ENCODE measurements around the gene HNF1A. TPM values are rescaled to one million over a fixed set of nuclear protein-coding genes. Genes with fewer than 3 reads are reported as not detected.
A peak's percentile ranks its signal among the peaks of the same experiment; 100 is the strongest.

Gene HNF1A
- total and polyA plus RNA-seq, 2 donors (not counting 1 experiment from before 2014, with no cell fraction given) = not detected

DNA sequence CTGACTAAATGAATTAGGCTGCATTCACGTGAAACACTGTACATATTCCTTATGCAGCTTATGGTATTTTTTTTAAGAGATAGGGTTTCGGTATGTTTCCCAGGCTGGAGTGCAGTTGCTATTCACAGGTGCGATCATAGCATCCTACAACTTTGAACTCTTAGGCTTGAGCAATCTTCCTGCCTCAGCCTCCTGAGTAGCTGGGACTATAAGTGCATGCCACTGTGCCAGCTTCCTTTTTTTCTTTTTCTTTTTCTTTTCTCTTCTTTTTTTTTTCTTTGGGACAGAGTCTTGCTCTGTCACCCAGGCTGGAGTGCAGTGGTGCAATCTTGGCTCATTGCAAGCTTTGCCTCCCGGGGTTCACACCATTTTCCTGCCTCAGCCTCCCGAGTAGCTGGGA lies 38.3 kb upstream of the HNF1A start:
- H2AFZ ChIP-seq (ENCODE audit: low read length) = no peak overlapping the region
- H3K79me2 ChIP-seq (ENCODE audit: control insufficient read depth, insufficient read depth, low read length) = no peaks in the 10 kb centered on the region
- H3K36me3 ChIP-seq (ENCODE audit: control insufficient read depth, insufficient read depth, low read length) = no peaks in the 10 kb centered on the region
- no peaks in the 10 kb centered on the region for H3K4me1 ChIP-seq (ENCODE audit: control insufficient read depth, extremely low read depth, insufficient read depth, low read length)
- H3K4me2 ChIP-seq (ENCODE audit: extremely low read depth, insufficient read depth, low read length) = no peak overlapping the region
- H4K20me1 ChIP-seq (ENCODE audit: control insufficient read depth, extremely low read depth, insufficient read depth, low read length) = no peaks in the 10 kb centered on the region
- TF ChIP-seq EZH2 (IDR thresholded peaks at IDR 0.05; ENCODE audit: low read length, missing control alignments) = no peak
- TF ChIP-seq, protein P1, sequence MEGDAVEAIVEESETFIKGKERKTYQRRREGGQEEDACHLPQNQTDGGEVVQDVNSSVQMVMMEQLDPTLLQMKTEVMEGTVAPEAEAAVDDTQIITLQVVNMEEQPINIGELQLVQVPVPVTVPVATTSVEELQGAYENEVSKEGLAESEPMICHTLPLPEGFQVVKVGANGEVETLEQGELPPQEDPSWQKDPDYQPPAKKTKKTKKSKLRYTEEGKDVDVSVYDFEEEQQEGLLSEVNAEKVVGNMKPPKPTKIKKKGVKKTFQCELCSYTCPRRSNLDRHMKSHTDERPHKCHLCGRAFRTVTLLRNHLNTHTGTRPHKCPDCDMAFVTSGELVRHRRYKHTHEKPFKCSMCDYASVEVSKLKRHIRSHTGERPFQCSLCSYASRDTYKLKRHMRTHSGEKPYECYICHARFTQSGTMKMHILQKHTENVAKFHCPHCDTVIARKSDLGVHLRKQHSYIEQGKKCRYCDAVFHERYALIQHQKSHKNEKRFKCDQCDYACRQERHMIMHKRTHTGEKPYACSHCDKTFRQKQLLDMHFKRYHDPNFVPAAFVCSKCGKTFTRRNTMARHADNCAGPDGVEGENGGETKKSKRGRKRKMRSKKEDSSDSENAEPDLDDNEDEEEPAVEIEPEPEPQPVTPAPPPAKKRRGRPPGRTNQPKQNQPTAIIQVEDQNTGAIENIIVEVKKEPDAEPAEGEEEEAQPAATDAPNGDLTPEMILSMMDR (conservative IDR thresholded peaks at IDR 0.05 in 1 of 2, IDR thresholded peaks at IDR 0.05 in 1 of 2; ENCODE audit: low read depth in 1 of 2, low read length in 2 of 2) = no peak
- DNase-seq (ENCODE audit: low read depth in 2 of 2) = no peak
- no peak overlapping the region for H3K9ac ChIP-seq (ENCODE audit: insufficient read depth, low read length)
- H3K9me3 ChIP-seq (ENCODE audit: control insufficient read depth, insufficient read depth, low read depth, low read length) = no peaks in the 10 kb centered on the region
- H3K4me3 ChIP-seq (replicated peaks in 1 of 4; ENCODE audit: control extremely low read depth in 1 of 4, insufficient read depth in 1 of 4, low read depth in 3 of 4, low read length in 4 of 4) = no peak overlapping the region
- no peak overlapping the region for H3K27ac ChIP-seq (ENCODE audit: insufficient read depth, low read length)
- peaks cover 2% of the 10 kb centered on the region for H3K27me3 ChIP-seq (ENCODE audit: control insufficient read depth, insufficient read depth, low read length)

DNA sequence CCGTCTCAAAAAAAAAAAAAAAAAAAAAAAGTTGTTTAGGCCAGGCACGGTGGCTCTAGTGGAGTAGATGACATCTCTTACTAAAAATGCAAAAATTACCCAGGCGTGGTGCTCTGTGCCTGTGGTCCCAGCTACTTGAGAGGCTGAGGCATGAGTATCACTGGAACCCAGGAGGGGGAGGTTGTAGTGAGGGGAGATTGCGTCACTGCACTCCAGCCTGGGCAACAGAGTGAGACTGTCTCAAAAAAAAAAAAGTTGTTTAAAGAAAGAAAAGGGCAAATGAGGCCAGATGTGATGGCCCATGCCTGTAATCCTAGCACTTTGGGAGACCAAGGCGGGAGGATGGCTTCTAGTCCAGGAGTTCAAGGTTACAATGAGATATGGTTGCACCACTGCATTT lies 37.5 kb upstream of the HNF1A start:
- no peak overlapping the region for H3K4me2 ChIP-seq (ENCODE audit: extremely low read depth, insufficient read depth, low read length)
- peak; percentile 9 to 33 for DNase-seq (ENCODE audit: low read depth in 2 of 2)
- H3K4me3 ChIP-seq (replicated peaks in 1 of 4; ENCODE audit: control extremely low read depth in 1 of 4, insufficient read depth in 1 of 4, low read depth in 3 of 4, low read length in 4 of 4) = no peak overlapping the region
- no peaks in the 10 kb centered on the region for H3K79me2 ChIP-seq (ENCODE audit: control insufficient read depth, insufficient read depth, low read length)
- no peaks in the 10 kb centered on the region for H3K36me3 ChIP-seq (ENCODE audit: control insufficient read depth, insufficient read depth, low read length)
- TF ChIP-seq, protein P1 (conservative IDR thresholded peaks at IDR 0.05 in 1 of 2, IDR thresholded peaks at IDR 0.05 in 1 of 2; ENCODE audit: low read depth in 1 of 2, low read length in 2 of 2) = no peak
- no peak for TF ChIP-seq EZH2 (IDR thresholded peaks at IDR 0.05; ENCODE audit: low read length, missing control alignments)
- no peak overlapping the region for H3K9ac ChIP-seq (ENCODE audit: insufficient read depth, low read length)
- H3K9me3 ChIP-seq (ENCODE audit: control insufficient read depth, insufficient read depth, low read depth, low read length) = no peaks in the 10 kb centered on the region
- no peaks in the 10 kb centered on the region for H4K20me1 ChIP-seq (ENCODE audit: control insufficient read depth, extremely low read depth, insufficient read depth, low read length)
- no peak overlapping the region for H2AFZ ChIP-seq (ENCODE audit: low read length)
- peaks cover 2% of the 10 kb centered on the region for H3K27me3 ChIP-seq (ENCODE audit: control insufficient read depth, insufficient read depth, low read length)
- H3K27ac ChIP-seq (ENCODE audit: insufficient read depth, low read length) = no peak overlapping the region
- H3K4me1 ChIP-seq (ENCODE audit: control insufficient read depth, extremely low read depth, insufficient read depth, low read length) = no peaks in the 10 kb centered on the region

DNA sequence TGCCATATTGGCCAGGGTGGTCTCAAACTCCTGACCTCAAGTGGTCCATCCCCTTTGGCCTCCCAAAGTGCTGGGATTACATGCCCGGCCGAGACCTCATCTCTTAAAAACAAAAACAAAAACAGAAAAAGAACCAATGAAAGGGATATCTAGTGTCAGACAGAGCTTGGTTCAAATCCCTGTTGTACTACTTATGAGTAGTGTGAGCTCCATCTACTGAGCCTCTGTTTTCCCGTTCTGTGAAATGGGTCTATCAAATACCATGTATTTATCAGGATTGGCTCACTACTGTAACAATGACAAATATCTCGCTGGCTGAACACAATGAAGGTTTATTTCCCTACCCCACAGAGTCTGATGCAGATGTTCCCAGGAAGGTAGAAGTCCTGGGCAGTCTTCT lies 36.9 kb upstream of the HNF1A start:
- Histone ChIP-seq H3K36me3 (ENCODE audit: control insufficient read depth, insufficient read depth, low read length) (no peaks in the 10 kb centered on the region), H3K79me2 (ENCODE audit: control insufficient read depth, insufficient read depth, low read length) (no peaks in the 10 kb centered on the region), H3K4me3 (replicated peaks in 1 of 4; ENCODE audit: control extremely low read depth in 1 of 4, insufficient read depth in 1 of 4, low read depth in 3 of 4, low read length in 4 of 4) (no peak overlapping the region), H2AFZ (ENCODE audit: low read length) (no peak overlapping the region), H4K20me1 (ENCODE audit: control insufficient read depth, extremely low read depth, insufficient read depth, low read length) (no peaks in the 10 kb centered on the region), H3K9ac (ENCODE audit: insufficient read depth, low read length) (no peak overlapping the region), H3K4me2 (ENCODE audit: extremely low read depth, insufficient read depth, low read length) (no peak overlapping the region), H3K27me3 (ENCODE audit: control insufficient read depth, insufficient read depth, low read length) (peaks cover 2% of the 10 kb centered on the region), H3K4me1 (ENCODE audit: control insufficient read depth, extremely low read depth, insufficient read depth, low read length) (no peaks in the 10 kb centered on the region), H3K27ac (ENCODE audit: insufficient read depth, low read length) (no peak overlapping the region), H3K9me3 (ENCODE audit: control insufficient read depth, insufficient read depth, low read depth, low read length) (no peaks in the 10 kb centered on the region)
- DNase-seq (ENCODE audit: low read depth in 2 of 2) = no peak
- no peak for TF ChIP-seq EZH2 (IDR thresholded peaks at IDR 0.05; ENCODE audit: low read length, missing control alignments)
- TF ChIP-seq, protein P1 (conservative IDR thresholded peaks at IDR 0.05 in 1 of 2, IDR thresholded peaks at IDR 0.05 in 1 of 2; ENCODE audit: low read depth in 1 of 2, low read length in 2 of 2) = no peak

Measured in fibroblast of lung (primary cell).